ENCODE measurements around the gene KCTD2.

Gene KCTD2

GRCh38 chr17:75046407-75047289 lies at the start of gene KCTD2, which contains the start of gene ATP5PD:
TSS of gene KCTD2 (plus strand) at chr17:75047225. CDS start at chr17:75047251, 26 bp downstream.
TSS of gene ATP5PD (minus strand) at chr17:75046969. CDS start at chr17:75042650, 4,319 bp downstream.
- Histone ChIP-seq H3F3A (ENCODE audit: control insufficient read depth, insufficient read depth) (peaks cover 4% of the 10 kb centered on the region; the same call in 1 of the 2 replicates), H4K20me1 (ENCODE audit: control insufficient read depth, insufficient read depth, low read depth, low read length) (no peaks in the 10 kb centered on the region), H3K27me3 (ENCODE audit: control insufficient read depth, low read length) (no peaks in the 10 kb centered on the region), H3K4me3 (ENCODE audit: low read length) (peak within 1 kb of the TSS; percentile 98), H3K36me3 (ENCODE audit: control insufficient read depth, low read length) (peaks cover 18% of the 10 kb centered on the region), H3K4me1 (ENCODE audit: control insufficient read depth, low read length) (peaks cover 18% of the 10 kb centered on the region), H3K4me2 (ENCODE audit: low read length) (peak within 1 kb of the TSS; percentile 96), H3K9me3 (ENCODE audit: control insufficient read depth, insufficient read depth, low read length) (no peaks in the 10 kb centered on the region), H3K9me2 (replicated peaks; ENCODE audit: control insufficient read depth, low read length) (no peaks in the 10 kb centered on the region), H3K79me2 (ENCODE audit: control insufficient read depth, low read length) (peaks cover 32% of the 10 kb centered on the region), H3K27ac (ENCODE audit: low read depth, low read length) (peak within 1 kb of the TSS; percentile 51)
- TF ChIP-seq EZH2phosphoT487 (IDR thresholded peaks at IDR 0.05; ENCODE audit: borderline replicate concordance, low read length): no peak
- TF ChIP-seq CTCF (IDR thresholded peaks at IDR 0.05; ENCODE audit: low read depth, low read length, poor library complexity, severe bottlenecking): no peak

GRCh38 chr17:74998783-74999182 lies 48.2 kb upstream of the KCTD2 start:
- TF ChIP-seq EZH2phosphoT487 (IDR thresholded peaks at IDR 0.05; ENCODE audit: borderline replicate concordance, low read length) (no peak), CTCF (IDR thresholded peaks at IDR 0.05; ENCODE audit: low read depth, low read length, poor library complexity, severe bottlenecking) (no peak)
- H3K27ac ChIP-seq (ENCODE audit: low read depth, low read length): no peak overlapping the region
- H3K4me1 ChIP-seq (ENCODE audit: control insufficient read depth, low read length): no peaks in the 10 kb centered on the region
- H3F3A ChIP-seq (ENCODE audit: control insufficient read depth, insufficient read depth): no peaks in the 10 kb centered on the region
- H3K36me3 ChIP-seq (ENCODE audit: control insufficient read depth, low read length): no peaks in the 10 kb centered on the region
- H3K4me2 ChIP-seq (ENCODE audit: low read length): no peak overlapping the region
- H3K79me2 ChIP-seq (ENCODE audit: control insufficient read depth, low read length): no peaks in the 10 kb centered on the region
- H3K4me3 ChIP-seq (ENCODE audit: low read length): no peak overlapping the region
- no peaks in the 10 kb centered on the region for H3K9me2 ChIP-seq (replicated peaks; ENCODE audit: control insufficient read depth, low read length)
- H3K9me3 ChIP-seq (ENCODE audit: control insufficient read depth, insufficient read depth, low read length): no peaks in the 10 kb centered on the region
- no peaks in the 10 kb centered on the region for H4K20me1 ChIP-seq (ENCODE audit: control insufficient read depth, insufficient read depth, low read depth, low read length)
- H3K27me3 ChIP-seq (ENCODE audit: control insufficient read depth, low read length): no peaks in the 10 kb centered on the region

GRCh38 chr17:74999523-74999922 lies 47.5 kb upstream of the KCTD2 start:
- no peak overlapping the region for H3K27ac ChIP-seq (ENCODE audit: low read depth, low read length)
- H3K9me2 ChIP-seq (replicated peaks; ENCODE audit: control insufficient read depth, low read length): no peaks in the 10 kb centered on the region
- H3K4me1 ChIP-seq (ENCODE audit: control insufficient read depth, low read length): no peaks in the 10 kb centered on the region
- H3F3A ChIP-seq (ENCODE audit: control insufficient read depth, insufficient read depth): no peaks in the 10 kb centered on the region
- H3K36me3 ChIP-seq (ENCODE audit: control insufficient read depth, low read length): no peaks in the 10 kb centered on the region
- H3K4me3 ChIP-seq (ENCODE audit: low read length): no peak overlapping the region
- no peaks in the 10 kb centered on the region for H3K79me2 ChIP-seq (ENCODE audit: control insufficient read depth, low read length)
- H4K20me1 ChIP-seq (ENCODE audit: control insufficient read depth, insufficient read depth, low read depth, low read length): no peaks in the 10 kb centered on the region
- H3K4me2 ChIP-seq (ENCODE audit: low read length): no peak overlapping the region
- no peaks in the 10 kb centered on the region for H3K27me3 ChIP-seq (ENCODE audit: control insufficient read depth, low read length)
- no peaks in the 10 kb centered on the region for H3K9me3 ChIP-seq (ENCODE audit: control insufficient read depth, insufficient read depth, low read length)
- TF ChIP-seq EZH2phosphoT487 (IDR thresholded peaks at IDR 0.05; ENCODE audit: borderline replicate concordance, low read length): no peak
- no peak for TF ChIP-seq CTCF (IDR thresholded peaks at IDR 0.05; ENCODE audit: low read depth, low read length, poor library complexity, severe bottlenecking)

Measured in DOHH2 (cell line).